ENCODE results near the gene WIPF3.
"Not testable (repeated sequence)": the region's sequence is repeated elsewhere in the genome, so short reads cannot be mapped to it uniquely, and the experiment has no call there.

WIPF3 gene

DNA sequence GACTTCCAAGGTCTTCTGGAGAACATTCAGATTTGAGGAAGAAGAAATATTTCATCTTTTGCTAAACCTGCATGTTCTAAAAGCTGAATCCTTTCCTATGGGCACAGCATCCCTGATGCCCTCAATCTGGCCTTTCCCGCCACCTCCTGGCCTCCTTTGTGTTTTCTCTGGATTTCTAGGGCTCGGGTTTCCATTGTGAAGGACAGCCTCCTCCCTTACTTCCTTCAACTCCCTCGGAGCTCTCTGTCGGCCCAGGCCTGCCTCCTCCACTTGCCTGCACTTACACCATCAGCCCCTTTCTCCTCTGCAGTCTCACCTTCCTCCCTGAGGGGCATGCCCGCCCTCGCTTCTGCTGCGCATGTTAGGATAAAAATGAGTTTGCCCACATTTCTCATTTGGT is 75.4 kb downstream of the WIPF3 start:
- DNase-seq (ENCODE audit: low spot score) = no peak

DNA sequence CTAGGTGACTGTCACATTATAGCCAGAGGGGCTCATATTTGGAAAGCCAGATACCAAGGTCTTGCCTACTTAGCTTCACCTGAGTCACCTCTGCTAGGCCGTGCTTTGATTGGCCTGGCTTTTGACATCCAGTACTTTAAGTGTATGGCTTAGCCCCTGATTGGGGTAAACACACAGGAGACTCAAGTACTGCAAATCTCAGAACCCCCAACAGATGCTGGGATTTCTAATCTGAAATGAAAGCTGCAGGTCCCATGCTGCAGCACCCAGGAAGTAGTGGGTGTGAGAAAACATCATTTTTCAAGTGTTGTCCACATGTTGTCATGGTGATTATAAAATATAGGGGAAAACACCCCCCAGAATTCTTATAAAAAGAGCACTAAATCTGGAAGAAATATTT is 76.2 kb downstream of the WIPF3 start:
- no peak for DNase-seq (ENCODE audit: low spot score)

DNA sequence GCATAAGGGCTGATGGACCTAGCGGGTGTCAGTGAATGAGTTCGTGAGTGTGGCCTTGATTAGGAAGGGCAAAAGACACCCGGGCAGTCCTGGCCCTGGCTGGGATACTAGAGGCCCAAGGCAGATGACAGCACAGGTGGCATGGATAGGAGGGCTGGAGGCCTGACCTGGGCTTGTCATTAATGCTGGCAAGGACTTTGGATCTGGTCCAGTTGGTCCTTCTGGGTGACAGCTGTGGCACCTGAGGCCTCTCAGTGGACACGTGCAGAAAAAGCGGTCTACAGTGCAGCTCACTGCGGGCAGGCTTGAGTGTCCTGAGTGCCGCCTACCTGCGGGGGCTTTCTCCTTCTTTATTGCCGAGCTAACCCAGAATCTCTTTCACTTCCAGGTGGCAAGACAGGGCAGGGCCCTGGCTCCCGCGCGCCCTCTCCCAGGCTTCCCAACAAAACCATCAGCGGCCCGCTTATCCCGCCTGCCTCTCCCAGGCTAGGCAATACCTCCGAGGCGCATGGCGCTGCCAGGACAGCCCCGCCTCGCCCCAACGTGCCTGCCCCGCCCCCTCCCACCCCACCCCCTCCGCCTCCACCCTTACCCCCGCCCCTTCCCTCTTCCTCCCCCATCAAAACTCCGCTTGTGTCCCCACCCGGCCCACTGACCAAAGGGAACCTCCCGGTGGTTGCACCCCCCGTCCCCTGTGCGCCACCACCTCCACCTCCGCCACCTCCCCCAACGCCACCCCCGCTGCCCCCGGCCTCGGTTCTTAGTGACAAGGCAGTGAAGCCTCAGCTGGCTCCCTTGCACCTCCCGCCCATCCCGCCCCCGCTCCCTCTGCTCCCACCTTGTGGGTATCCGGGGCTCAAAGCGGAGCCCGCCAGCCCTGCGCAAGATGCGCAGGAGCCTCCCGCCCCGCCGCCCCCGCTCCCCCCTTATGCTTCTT is 77.4 kb downstream of the WIPF3 start:
- DNase-seq (ENCODE audit: low spot score) = no peak

DNA sequence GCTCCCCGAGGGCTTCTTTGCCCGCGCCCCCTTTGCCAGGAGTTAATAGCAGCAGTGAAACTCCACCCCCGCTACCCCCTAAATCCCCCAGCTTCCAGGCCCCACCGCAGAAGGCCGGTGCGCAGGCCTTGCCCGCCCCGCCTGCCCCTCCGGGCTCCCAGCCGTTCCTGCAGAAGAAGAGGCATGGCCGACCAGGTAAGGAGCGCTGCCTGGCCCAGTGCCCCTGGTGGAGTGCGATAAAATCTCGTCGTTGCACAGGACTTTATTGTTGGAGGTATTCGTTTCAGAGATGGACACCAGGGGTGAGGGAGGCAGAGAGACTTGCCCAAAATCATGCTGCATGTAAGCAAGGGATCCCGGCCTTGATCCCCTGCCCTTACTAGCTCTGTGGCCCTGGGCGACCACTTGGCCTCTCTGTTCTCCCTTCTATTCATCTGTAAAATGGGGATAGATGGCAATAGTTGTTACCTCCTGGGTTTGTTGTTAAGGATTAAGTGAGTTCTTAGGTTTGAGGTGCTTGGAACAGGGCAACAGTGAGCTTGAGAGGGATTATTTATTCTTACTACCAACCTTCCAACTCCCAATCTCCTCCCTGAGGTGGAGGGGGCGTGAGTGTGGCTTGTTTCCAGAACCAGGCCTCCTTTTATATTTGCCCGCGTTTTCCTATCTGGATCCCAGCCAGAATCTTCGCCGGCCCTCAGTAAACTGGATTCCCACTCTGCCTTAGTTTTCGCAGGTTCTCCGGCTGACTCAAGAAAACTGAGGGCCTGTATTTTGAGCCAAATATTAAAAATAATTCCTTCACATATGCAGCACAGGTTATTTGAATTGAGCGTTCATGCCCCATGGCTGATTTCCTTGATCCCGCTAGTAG is 78.3 kb downstream of the WIPF3 start:
- no peak for DNase-seq (ENCODE audit: low spot score)

DNA sequence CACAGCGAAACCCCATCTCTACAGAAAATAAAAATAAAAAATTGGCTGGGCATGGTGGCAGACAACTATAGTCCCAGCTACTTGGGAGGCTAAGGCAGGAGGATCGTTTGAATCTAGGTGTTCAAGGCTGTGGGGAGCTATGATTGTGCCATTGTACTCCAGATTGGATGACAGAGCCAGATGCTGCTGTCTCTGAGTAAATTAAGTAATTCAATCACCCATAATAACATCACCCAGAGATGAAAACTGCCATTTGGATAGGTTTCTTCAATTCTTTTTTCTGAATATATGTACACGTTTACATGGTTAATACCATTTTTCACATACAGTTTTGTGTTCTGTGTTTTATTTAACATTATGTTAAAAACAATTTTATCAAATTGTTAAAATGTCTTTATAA is 79.3 kb downstream of the WIPF3 start:
- DNase-seq (ENCODE audit: low spot score) = no peak

DNA sequence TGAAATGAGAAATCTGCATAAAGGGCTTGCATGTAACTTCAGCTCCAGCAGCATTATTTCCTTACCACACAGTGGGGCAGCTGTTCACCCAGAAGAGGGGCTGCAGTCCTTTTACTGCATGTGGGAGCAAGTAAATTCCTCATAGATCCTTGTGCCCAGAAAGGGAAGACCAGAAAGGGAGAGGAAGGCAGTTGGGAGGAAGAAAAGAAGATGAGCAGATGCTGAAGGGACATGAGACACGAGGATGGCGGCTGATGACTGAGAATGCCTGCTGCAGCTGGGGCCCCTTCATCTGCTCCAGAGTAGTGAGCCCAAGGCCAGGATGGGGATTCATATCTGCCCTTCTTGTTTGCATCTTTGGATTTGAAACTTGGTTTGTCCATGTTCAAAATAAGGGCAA is 80.5 kb downstream of the WIPF3 start:
- DNase-seq (ENCODE audit: low spot score) = no peak

DNA sequence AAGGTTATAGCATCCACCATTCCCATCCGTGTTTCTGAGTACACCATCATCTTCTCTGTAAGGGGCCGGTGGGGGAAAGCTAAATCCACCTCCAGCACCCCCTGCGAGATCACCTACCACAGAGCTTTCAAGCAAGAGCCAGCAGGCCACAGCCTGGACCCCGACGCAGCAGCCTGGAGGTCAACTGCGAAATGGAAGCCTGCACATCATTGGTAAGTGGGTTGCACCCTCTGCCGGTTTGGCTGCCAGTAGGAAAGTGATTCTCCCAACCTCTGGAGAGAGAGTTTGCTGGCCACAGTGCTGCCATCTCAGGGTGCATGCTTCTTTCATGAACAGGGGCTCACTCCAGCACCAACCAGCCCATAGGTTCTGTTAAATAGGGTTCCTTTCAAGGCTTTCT is 81.7 kb downstream of the WIPF3 start:
- no peak for DNase-seq (ENCODE audit: low spot score)

DNA sequence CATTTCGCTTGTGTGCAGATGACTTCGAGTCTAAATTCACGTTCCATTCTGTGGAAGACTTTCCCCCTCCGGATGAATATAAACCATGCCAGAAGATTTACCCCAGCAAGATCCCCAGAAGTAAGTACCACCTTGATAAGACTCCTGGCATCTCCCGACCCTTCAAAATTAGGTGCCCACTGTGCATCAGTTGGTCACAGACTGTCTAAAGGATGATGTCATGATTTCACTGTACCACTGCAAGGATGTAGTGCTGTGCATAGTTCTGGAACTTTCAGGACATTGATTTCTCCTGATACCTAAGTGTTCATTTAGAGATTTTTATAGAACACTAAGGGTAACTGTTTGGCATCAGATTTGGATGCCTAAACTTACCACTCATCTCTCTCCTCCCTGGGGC is 83.0 kb downstream of the WIPF3 start:
- DNase-seq (ENCODE audit: low spot score) = no peak

DNA sequence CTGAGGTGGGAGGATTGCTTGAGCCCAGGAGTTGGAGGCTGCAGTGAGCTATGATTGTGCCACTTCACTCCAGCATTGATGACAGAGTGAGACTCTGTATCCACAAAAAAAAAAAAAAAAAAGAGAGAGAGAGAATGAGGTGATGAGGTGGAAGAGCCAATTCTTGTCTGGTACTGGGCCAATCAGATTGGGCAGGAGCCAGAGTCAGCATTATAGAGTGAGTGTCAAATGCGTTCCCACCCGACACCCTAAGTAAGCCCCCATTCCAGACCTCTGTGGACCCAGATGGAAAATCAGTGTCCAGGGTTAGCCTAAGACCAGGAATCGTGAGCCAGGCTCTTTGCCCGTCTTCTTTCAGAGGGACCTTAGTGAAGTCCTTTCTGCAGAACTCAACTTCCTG is 83.9 kb downstream of the WIPF3 start:
- no peak for DNase-seq (ENCODE audit: low spot score)

DNA sequence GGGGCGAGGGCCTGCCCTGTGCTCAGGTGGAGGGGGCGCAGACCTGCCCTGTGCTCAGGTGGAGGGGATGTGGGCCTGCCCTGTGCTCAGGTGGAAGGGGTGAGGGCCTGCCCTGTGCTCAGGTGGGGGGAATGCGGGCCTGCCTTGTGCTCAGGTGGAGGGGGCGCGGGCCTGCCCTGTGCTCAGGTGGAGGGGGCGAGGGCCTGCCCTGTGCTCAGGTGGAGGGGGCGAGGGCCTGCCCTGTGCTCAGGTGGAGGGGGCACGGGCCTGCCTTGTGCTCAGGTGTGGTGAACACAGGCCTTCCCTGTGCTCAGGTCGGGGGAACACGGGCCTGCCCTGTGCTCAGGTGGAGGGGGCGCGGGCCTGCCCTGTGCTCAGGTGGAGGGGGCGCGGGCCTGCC is 84.5 kb downstream of the WIPF3 start:
- not testable (repeated sequence) for DNase-seq (ENCODE audit: low spot score)

DNA sequence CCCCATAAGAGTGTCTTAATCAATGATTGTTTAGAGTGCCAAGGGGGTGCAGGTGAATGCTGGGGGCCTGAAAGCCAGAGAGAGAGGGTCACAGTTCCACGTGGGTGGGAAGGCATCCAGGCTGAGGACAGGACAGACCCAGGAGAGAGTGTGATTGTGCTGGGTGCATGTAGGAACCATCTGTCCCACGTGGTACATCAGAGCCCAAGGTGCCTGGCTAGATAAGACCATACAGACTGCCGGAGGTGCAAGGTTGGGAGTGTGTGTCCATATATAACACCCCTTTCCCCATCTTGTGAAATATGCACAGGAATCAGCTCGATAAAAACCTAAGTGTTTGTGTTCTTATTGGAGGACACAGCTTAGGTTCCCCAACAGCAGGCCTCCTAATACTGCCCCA is 85.5 kb downstream of the WIPF3 start:
- DNase-seq (ENCODE audit: low spot score) = no peak

DNA sequence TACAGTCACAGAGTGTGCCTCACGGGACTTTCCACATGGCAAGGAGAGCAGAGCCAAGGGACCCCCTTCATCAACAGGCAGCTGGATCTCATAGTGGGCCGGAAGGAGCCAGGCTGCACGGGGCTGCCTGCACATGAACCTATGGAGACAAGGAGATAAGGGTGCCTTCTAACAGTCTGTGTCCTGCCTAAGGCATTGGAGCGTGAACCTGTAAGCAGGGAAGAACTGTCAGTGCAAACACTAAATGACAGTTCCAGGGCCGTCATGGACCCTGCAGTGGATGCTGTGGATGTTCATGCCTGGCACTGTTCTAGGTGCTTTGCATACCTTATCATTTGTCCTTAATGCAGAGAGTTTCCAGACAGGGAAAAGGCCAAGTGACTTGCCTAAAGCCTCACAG is 85.9 kb downstream of the WIPF3 start:
- DNase-seq (ENCODE audit: low spot score) = no peak

DNA sequence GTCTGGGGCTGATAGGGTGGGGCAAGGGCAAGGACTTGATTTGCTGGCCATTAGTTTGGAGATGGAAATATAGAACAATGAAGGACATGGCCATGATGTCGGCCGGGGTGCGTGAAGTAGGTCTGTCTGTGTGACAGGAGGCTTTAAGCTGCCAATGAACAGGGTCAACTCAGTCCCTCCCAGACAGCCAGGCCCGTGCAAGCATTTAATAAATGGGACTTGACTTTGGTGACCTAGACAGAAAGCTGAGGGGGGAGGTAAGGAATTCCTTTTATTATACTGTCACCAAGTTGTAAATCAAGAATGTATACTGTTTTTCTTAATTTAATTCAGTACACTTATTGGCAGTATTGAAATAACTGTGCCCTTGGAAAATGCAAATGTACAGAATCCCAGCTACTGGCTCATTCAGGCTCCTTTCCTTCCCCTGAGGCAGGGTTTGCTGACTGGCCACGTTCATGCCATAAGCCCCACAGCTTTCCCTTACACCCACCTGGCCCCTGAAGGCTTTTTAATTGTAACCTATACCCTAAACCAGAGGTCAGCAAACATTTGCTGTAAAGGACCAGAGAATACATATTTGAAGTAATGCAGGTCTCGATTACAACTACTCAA is 87.2 kb downstream of the WIPF3 start:
- DNase-seq (ENCODE audit: low spot score) = no peak

DNA sequence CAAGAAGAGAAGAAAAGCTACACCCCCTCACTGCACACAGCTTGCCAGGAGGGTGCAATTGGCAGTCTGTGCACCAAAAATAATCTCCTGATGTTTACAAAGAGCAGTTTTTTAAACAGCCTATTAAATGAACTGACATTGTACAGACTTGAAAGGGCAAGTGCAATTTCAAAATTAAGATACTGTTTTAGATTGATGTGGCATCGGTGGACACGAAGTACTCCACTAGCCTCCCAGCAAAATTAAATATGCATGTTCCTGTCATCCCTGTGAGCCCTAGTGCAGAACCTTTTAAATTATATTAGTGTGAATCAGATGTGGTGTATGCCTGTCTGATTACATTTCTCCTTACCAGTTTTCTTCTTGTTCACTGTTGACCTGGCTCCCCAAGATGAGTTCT is 87.9 kb downstream of the WIPF3 start:
- no peak for DNase-seq (ENCODE audit: low spot score)

DNA sequence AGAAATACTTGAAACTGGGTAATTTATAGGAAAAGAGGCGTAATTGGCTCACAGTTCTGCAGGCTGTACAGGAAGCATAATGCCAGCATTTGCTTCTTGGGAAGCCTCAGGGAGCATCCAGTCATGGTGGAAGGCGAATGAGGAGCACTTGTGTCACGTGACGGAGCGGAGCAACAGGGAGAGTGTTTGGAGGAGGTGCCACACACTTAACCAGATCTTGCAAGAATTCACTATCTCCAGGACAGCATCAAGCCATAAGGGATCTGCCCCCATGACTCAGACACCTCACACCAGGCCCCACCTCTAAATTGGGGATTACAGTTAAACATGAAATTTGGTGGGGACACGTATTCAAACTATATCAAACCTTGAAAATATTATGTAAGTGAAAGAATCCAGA is 89.3 kb downstream of the WIPF3 start:
- no peak for DNase-seq (ENCODE audit: low spot score)

DNA sequence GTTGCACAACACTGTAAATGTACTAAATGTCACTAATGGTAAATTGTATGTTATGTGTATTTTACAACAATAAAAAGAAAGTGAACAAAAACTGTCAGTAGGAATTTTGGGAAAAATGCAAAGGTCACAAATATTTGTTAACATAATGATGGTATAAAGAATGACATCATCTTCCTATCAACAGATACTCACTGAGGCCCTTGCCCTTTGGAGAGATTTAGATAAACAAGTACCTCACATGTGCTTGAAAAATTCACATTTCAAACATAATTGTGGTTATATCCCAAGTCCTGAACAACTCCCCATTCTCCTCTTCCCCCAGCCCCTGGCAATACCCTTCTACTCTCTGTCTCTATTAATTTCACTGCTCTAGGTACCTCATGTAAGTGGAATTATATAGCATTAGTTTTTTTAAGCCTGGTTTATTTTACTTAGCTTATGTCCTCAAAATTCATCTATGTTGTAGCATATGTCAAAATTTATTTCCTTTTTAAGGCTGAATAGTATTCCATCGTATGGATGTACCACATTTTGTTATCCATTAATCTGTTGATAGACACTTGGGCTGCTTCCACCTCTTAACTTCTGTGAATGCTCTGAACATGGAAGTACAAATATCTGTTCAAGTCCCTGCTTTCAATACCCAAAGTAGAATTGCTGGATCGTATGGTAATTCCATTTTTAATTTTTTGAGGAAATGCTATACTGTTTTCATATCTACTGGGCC is 90.5 kb downstream of the WIPF3 start:
- no peak for DNase-seq (ENCODE audit: low spot score)

DNA sequence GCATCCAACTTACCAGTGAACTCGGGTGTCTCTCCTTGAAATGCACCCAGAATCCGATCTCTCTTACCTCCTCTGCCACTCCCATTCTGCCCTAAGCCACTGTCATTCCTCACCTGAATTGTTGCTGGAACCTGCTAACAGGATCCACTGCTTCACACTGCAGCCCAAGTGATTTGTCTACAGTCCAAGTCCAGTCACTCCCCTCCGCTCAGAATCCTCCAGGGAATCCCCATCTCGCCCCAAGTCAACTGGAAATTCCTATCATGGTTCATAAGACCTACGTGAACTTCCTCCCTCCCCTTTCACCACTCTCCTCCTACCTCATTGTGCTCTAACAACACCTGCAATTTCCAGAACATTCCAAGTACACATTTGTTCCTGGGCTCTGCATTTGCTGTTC is 92.0 kb downstream of the WIPF3 start:
- no peak for DNase-seq (ENCODE audit: low spot score)

DNA sequence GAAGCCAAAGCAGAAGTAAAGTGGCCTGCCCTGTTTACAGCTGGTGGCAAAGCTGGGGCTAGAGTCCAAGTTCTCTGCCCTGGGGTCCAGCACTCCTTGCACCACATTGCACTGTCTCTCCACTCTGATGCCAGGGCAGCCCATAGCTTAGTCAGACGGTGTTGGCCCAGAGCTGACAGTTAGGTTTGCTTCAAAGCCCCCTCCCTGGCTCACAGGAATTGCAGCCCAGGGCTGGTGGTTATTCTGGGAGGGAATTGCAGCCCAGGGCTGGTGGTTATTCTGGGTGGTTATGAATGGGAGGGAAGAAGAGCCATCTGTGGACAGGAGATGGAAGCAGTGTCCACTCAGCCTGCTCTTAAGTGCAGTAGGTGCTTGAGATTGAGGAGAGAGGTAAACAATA is 94.4 kb downstream of the WIPF3 start:
- no peak for DNase-seq (ENCODE audit: low spot score)

DNA sequence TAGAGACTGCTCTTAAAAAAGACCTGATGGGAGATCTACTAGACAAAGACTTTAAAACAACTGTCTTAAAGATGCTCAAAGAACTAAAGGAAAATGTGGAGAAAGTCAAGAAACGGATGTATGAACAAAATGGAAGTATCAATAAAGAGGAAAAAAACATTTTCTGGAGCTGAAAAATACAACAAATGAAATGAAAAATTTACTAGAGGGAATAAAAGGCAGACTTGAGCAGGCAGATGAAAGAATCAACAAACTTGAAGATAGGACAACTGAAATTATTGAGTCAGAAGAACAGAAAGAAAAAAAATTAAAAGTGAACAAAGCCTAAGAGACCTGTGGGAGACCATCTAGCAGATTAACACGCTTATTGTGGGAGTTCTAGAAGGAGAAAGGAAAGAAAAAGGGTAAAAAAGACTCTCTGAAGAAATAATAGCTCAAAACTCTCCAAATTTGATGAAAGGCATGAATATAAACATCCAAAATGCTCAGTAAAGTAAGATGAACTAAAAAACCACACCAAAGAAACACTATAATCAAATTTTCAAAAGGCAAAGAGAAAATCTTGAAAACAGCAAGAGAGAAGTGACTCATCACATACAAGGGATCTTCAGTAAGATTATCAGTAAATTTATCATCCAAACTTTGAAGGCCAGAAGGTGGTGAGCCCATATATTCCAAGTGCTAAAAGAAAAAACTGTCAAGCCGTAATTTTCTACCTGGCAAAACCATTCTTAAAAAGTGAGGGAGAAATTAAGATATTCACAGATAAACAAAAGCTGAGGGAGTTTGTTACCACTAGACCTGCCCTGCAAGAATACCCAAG is 100.1 kb downstream of the WIPF3 start:
- no peak for DNase-seq (ENCODE audit: low spot score)

DNA sequence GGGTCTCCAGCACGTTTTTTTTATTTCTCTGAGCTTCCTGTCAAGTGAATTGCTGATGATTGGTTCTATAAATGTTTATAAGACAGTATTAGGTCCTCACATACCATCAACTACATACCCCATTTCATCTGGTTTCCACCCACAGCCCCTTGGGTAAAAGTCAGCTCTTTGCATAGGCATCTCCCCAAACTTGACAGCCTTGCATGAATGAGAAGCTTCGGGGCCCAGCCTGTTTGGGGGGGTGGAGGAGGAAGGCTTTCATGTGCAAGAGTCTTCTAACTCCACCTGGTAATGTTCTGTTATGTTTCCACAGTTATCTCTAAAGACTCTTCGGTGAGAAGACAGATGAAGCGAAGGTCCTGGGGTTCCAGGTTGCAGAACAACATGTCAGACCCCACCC is 107.9 kb downstream of the WIPF3 start:
- DNase-seq (ENCODE audit: low spot score) = no peak
